GM21619 (cell line): ENCODE measurements around the gene NSD2.
"Not testable (repeated sequence)": the region's sequence is repeated elsewhere in the genome, so short reads cannot be mapped to it uniquely, and the experiment has no call there.

Experiments used
- ATAC-seq: cut with Tn5 transposase; IDR thresholded peaks from one replicate; pipeline ENCODE4 v1.9.1; 2021; ENCODE audit not compliant: unreplicated experiment

Gene NSD2

DNA sequence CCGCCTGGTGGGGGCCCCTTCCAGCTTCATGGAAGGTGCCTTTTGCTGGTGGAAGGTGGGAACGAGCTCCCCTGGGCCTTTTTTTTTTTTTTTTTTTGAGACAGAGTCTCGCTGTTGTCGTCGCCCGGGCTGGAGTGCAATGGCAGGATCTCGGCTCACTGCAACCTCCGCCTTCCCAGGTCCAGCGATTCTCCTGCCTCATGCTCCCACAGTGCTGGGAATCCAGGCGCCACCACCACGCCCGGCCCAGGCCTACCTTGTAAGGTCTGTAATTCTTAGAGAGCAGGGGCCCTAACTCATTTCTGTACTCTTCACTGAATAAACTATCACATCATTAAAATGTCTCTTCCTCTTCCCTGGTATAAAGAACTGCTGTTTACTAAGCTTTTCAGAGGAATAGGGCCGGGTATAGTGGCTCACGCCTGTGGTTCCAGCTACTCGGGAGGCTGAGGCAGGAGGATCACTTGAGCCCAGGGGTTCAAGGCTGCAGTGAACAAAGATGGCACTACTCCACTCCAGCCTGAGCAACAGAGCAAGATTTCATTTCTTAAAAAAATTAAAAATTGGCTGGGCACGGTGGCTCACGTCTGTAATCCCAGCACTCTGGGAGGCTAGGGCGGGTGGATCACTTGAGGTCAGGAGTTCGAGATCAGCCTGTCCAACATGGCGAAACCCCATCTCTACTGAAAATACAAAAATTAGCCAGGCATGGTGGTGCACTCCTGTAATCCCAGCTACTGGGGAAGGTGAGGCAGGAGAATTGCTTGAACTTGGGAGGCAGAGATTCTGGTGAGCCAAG lies 122.7 kb downstream of the NSD2 start:
- not testable (repeated sequence) for ATAC-seq

DNA sequence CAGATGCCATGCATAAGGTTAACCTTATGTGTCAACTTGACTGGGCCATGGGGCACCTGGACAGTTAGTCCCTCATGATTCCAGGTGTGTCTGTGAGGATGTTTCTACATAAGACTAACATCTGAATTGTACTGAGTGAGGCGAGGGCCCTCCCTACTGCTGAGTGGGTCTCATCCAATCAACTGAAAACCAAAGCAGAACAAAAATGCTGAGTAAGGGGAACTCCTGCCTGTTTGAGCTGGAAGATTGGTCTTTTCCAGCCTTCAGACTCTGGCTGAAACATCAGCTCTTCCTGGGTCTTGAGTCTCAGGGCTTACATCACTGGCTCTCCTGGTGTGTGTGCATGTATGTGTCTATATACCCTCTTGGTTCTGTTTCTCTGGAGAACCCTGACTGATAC lies 123.7 kb downstream of the NSD2 start:
- no peak for ATAC-seq

DNA sequence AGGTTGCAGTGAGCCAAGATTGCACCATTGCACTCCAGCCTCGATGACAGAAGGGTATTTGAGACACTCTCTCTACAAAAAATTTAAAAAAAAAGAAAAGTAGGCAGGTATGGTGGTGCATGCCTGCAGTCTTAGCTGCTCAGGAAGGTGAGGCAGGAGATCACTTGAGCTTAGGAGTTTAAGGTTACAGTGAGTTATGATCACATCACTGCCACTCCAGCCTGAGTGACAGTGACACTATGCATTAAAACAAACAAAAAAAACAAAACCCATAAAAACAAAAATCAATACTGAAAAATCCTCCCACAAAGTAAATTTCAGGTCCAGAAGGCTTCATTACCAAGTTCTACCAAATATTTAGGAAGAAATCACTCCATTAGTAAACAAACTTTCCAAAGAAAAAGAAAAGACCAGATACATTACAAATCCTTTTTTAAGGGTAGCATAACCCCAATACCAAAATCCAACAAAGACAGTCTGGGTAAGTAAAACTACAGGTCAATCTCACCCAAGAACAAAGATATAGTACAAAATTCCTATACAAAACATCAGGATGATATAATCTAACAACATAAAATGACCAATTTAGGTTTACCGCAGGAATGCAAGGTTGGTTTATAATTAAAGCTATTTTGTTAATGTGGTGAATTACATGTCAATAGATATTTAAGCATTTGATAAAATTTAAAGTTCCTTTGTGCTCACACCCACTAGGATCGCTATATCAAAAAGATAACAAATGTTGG lies 125.8 kb downstream of the NSD2 start:
- no peak for ATAC-seq

DNA sequence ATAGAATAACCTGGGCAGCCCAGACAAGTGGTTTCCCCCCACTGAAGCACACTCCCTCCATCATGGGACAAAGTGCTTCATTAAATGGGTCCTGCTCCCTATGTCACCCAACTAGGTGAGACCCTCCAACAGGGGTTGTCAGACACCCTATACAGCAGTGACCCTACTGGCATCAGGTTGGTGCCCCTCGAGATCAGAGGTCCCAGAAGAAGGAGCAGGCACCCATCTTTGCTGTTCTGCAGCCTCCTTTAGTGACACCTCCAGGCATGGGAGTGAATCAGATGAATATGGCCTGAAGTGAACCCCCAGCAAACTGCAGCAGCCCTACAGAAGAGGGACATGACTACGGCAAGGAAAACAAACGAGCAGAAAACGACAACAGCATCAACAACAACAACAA lies 126.5 kb downstream of the NSD2 start:
- no peak for ATAC-seq

DNA sequence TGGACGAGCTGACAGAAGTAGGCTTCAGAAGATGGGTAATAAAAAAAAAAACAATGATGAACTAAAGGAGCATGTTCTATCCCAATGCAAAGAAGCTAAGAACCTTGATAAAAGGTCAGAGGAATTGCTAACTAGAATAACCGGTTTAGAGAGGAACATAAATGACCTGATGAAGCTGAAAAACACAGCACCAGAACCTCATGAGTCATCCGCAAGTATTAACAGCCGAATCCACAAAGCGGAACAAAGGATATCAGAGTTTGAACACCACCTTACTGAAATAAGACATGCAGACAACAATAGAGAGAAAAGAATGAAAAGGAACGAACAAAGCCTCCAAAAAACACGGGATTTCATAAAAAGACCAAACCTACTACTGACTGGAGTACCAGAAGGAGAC lies 127.1 kb downstream of the NSD2 start:
- no peak for ATAC-seq

DNA sequence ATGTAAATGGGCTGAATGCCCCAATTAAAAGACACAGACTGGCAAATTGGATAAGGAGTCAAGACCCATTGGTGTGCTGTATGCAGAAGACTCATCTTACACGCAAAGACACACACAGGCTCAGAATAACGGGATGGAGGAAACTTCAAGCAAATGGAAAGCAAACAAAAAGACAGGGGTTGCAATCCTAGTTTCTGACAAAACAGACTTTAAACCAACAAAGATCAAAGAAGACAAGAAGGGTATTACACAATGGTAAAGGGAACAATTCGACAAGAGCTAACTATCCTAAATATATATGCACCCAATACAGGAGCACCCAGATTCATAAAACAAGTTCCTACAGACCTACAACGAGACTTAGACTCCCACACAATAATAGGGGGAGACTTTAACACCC lies 128.1 kb downstream of the NSD2 start:
- not testable (repeated sequence) for ATAC-seq

DNA sequence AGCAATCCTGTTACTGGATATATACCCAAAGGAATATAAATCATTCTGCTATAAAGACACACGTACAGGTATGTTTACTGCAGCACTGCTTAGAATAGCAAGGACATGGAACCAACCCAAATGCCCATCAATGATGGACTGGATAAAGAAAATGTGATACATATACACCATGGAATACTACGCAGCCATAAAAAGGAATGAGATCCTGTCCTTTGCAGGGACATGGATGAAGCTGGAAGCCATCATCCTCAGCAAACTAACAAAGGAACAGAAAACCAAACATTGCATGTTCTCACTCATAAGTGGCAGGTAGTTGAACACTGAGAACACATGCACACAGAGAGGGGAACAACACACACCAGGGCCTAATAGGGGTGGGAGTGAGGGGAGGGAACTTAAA lies 132.2 kb downstream of the NSD2 start:
- not testable (repeated sequence) for ATAC-seq

DNA sequence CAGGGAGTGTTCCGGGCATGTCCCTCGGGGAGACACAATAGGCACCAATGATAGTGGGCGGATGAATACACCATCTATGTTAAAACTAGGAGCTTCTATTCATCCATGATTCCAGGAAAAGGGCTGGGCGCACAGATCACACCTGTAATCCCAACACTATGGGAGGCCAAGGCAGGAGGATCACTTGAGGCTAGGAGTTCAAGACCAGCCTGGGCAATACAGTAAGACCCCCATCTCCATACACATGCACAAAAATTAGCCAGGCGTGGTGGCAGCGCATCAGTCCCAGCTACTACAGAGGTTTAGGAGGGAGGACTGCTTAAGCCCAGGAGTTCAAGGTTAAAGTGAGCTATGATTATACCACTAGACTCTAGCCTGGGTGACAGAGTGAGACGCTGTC lies 135.2 kb downstream of the NSD2 start:
- ATAC-seq = no peak

DNA sequence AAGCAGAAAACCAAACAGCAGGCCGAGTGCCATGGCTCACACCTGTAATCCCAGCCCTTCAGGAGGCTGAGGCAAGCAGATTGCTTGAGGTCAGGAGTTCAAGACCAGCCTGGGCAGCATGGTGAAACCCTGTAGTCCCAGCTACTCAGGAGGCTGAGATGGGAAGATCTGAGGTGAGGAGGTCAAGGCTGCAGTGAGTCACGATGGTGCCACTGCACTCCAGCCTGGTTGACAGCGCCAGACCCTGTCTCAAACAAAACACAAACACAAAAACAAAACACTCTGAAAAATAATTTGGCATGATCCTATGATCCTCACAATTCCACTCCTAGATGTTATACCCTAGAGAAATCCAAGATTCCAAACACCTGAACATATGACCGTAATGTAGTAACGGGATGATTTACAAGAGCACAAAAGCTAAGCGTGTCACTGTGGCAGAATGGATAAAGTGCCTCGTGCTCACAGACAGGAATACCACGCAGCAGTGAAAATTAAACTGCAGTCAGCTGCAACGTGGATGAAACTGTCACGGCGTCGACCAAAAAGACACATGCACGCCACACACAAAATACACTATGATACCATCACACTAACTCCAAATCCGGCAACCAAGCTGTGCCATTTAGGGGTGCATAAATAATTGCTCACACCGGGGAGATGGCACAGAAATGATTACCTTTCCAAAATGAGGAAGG lies 135.9 kb downstream of the NSD2 start:
- ATAC-seq = no peak

DNA sequence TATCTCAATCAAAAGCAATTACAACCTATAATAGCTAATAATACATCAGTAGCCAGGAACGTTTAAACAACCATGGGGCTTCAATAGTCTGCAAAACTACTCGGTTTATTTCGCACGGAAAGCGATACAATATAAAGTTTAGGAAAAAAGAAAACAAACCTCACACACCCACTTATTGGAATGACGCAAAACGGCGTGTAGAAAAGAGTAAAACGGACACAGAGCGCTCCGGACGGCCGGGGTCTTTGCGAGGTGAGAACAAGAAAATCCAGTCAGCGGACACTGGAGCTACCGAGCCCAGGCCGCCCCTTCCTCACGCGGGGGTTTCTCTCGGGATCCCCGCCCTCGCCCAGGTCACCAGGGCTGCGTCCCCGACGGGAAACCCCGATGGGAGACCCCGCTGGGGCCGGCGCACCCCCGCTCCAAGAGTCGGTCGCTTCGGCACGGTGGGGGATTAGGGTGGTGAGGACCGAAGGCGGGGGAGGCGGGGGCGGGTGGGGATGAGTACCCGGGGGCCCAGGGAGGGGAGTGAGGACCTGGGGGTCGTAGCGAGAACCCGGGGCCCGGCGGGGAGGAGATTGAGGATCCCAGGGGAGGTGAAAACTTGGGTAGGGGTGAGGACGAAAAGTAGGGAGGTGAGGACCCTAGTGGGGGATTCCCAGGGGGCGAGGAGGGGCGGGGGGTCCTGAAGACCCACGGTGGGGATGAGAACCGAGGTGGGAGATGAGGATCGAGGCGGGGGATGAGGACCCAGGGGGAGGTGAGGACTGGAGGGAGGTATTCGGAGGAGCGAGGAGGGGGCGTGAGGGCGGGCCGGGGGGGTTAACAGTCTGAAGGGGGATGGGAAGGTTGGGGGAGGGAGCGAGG lies 136.8 kb downstream of the NSD2 start:
- ATAC-seq = no peak

DNA sequence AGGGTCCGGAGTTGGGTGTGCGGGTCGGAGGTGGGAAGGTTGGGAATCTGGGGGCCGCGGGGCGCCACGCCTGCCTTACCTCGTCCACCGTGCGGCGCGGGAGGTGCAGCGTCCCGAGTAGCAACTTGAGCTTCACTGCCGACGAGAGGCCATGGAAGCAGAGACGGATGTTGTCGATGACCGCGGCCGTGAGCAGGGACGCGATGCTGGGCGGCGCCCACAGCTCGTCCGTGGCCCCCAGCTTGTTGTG lies 137.4 kb downstream of the NSD2 start:
- ATAC-seq = peak; percentile 13

DNA sequence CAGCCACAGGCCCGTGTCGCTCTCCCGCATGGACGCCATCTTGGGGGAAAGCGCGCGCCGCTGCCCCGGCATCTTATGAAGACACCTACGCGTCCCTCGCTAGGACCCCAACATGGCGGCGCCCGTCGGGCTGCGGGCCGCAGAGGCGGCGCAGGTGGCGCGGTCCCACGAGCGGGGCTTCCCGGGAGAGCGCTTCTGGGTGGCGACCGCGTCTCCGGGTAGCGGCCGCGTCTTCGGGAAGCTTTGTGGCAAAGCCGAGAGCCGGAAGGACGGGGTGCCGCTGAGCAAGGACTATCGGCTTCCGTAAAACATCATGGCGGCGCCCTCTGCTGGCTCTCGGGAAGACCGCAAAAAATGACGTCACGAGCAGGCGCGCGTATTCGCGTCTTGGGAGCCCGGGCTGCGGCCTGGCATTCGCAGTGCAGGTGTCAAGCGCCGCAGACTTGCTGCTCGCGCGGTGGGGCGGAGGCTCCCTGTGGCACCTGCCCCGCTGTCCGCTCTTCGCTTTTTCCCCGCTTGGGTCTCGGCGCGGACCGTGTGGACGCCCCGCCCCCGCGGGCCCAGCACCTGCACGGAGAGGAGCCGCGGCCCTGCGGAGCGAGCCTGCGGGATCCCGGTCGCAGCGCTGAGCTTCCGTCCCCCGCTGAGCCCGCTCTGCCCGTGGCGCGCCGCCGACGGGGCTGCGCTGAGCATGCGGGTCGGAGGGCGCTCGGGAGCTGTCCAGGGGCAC lies 137.9 kb downstream of the NSD2 start, which contains the start of gene NELFA:
NELFA (minus strand) TSS at position 54 of the 730 bp plus-strand sequence; CDS start at position 39, 15 bp downstream.
- ATAC-seq = peak; percentile 81

DNA sequence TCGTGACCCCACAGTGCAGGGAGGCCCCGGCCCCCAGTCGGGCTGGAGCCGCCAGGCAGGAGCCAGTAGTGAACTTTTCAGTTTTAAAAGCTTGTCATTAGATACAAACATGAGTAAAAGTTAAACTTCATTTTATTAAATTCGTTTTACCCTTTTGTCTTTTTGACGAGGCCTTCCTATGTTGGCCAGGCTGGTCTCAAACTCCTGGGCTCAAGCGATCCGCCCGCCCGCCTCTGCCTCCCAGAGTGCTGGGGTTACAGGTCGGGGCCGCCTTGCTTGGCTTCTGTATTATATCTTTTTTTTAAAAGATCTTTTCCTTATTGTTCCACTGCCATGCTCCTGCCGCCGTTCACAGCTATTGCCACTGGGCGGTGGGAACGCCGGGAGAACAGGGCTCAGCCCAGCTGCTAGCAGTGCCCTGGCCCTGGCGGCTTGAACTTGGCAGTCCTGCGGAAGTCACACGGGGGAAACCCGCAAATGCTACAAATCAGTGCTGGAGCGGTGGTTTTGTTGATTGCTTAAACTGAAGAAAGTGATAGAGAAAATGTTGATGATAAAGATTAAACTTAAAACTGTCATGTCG lies 138.5 kb downstream of the NSD2 start:
- ATAC-seq = peak; percentile 25

DNA sequence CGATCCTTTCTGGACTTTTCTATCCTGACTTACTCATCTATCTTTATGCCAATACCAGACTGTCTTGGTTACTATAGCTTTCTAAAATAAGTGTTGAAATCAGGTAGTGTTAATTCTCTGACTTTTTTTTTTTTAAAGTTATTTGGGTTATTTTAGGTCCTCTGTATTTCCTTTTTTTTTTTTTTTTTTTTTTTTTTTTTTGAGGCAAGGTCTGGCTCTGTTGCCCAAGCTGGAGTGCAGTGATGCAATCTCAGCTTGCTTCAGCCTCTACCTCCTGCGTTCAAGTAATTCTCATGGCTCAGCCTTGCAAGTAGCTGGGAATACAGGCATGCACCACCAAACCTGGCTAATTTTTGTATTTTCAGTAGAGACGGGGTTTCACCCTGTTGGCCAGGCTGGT lies 140.4 kb downstream of the NSD2 start:
- no peak for ATAC-seq

DNA sequence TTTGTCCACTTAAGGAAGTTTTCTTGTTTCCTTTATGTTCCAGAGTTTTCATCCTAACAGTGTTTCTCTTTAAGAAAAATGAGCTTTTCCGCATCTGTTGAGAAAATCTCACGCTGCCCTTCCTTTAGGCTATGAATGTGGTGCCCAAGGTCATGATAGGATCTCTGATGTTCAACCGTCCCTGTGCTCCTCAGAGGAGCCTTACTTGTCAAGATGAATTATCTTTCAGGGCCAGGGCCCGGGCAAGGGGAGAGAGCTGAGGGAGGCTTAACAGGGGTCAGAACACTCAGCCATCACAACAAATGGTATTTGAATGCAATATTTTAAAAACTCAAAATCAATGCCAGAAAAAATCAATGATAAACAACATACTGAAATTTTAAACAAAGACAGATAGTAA lies 143.8 kb downstream of the NSD2 start:
- ATAC-seq = no peak

DNA sequence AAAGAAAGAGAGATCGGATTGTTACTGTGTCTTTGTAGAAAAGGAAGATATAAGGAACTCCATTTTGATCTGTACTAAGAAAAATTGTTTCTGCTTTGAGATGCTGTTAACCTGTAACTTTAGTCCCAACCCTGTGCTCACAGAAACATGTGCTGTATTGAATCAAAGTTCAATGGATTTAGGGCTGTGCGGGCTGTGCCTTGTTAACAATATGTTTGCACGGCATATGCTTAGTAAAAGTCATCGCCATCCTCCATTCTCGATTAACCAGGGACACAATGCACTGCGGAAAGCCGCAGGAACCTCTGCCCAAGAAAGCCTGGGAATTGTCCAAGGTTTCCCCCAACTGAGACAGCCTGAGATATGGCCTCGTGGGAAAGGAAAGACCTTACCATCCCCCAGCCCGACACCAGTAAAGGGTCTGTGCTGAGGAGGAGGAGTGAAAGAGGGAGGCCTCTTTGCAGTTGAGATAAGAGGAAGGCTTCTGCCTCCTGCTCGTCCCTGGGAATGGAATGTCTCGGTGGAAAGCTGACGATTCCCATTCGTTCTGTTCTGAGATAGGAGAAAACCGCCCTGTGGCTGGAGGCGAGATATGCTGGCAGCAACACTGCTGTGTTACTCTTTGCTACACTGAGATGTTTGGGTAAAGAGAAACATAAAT lies 150.3 kb downstream of the NSD2 start:
- not testable (repeated sequence) for ATAC-seq

DNA sequence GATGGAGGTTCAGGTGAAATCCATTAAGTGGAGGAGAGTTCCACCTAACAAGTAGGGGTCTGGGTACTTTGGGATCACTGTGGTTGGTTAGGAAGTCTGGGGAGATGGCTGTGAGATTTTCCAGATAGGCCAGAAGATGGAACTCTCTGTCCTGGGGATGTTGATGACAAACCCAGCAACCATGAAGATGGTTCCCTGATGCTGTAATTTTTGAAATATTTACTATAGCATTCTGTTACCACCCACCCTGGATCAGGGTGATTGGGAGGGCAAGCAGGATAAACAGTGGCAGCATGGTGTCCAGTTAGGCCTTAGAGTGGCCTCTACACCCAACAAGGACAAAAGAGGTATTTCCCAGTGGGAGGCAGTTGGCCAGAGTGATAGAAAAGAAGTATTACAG lies 153.5 kb downstream of the NSD2 start:
- no peak for ATAC-seq

DNA sequence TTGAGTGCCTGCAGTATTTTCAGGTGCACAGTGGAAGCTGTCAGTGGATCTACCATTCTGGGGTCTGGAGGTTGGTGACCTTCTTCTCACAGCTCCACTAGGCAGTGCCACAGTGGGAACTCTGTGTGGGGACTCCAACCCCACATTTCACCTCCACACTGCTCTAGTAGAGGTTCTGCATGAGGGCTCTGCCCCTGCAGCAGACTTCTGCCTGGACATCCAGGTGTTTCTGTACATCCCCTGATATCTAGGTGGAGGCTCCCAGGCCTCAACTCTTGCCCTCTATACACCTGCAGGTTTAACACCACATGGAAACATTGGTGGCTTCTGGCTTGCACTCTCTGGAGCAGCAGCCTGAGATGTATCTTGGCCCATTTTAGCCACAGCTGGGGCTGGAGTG lies 154.6 kb downstream of the NSD2 start:
- ATAC-seq = no peak

DNA sequence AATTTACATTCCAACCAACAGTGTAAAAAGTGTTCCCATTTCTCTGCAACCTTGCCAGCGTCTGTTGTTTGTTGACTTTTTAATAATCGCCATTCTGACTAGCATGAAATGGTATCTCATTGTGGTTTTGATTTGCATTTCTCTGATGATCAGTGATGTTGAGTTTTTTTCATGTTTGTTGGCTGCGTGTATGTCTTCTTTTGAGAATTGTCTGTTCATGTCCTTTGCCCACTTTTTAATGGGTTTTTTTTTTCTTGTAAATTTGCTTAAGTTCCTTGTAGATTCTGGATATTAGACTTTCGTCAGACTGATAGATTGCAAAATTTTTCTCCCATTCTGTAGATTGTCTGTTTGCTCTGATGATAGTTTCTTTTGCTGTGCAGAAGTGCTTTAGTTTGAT lies 155.9 kb downstream of the NSD2 start:
- not testable (repeated sequence) for ATAC-seq
